ENCODE results near the gene ANKRD44.

ANKRD44 gene

GRCh38 chr2:197179744-197180498 is 130.7 kb downstream of the ANKRD44 start:
- Histone ChIP-seq H3K27ac (peak overlapping the region in 1 of 2 donors; percentile 75), H3K4me3 (no peak overlapping the region)
- no peak for TF ChIP-seq CTCF (IDR thresholded peaks at IDR 0.05)
- DNase-seq (ENCODE audit: low spot score), result peak; percentile 82

GRCh38 chr2:197176522-197176921 is 134.1 kb downstream of the ANKRD44 start:
- Histone ChIP-seq H3K27ac (no peak overlapping the region), H3K4me3 (no peak overlapping the region)
- DNase-seq (ENCODE audit: low spot score), result no peak
- TF ChIP-seq CTCF (IDR thresholded peaks at IDR 0.05), result no peak

GRCh38 chr2:197174539-197175094 is 136.0 kb downstream of the ANKRD44 start:
- Histone ChIP-seq H3K27ac (no peak overlapping the region), H3K4me3 (no peak overlapping the region)
- no peak for TF ChIP-seq CTCF (IDR thresholded peaks at IDR 0.05)
- DNase-seq (ENCODE audit: low spot score), result no peak

GRCh38 chr2:197171582-197171981 is 139.0 kb downstream of the ANKRD44 start:
- Histone ChIP-seq H3K27ac (no peak overlapping the region), H3K4me3 (no peak overlapping the region)
- TF ChIP-seq CTCF (IDR thresholded peaks at IDR 0.05), result no peak
- DNase-seq (ENCODE audit: low spot score), result no peak

- no peak overlapping the region for H3K4me3 ChIP-seq
- TF ChIP-seq CTCF (IDR thresholded peaks at IDR 0.05), result no peak
- no peak for DNase-seq (ENCODE audit: low spot score)
- no peak overlapping the region for H3K27ac ChIP-seq
Measured at GRCh38 chr2:197170208-197170607, 140.4 kb downstream of the ANKRD44 start.

- DNase-seq (ENCODE audit: low spot score), result no peak
- no peak overlapping the region for H3K27ac ChIP-seq
- TF ChIP-seq CTCF (IDR thresholded peaks at IDR 0.05), result peak; percentile 34
- H3K4me3 ChIP-seq, result no peak overlapping the region
Measured at GRCh38 chr2:197168705-197169104, 141.9 kb downstream of the ANKRD44 start.

Data from coronary artery (tissue), 2 donors.